Left kidney (tissue), 2 donors: ENCODE data around the gene SIGLEC1. TPM values are rescaled to one million over a fixed set of nuclear protein-coding genes. Genes with fewer than 3 reads are reported as not detected.

Experiments
- DNase-seq: peaks from one replicate; pipeline ENCODE4 v3.0.0-alpha.2; 2013
- polyA plus RNA-seq: library from polyadenylated mRNA; unstranded; fragments of 120-200 nt; gene quantifications from one replicate; pipeline ENCODE4 v1.2.1, GENCODE V29; 2013; ENCODE audit not compliant: insufficient read length

Gene SIGLEC1
- polyA plus RNA-seq, 1 donor = 1.1 TPM

DNA sequence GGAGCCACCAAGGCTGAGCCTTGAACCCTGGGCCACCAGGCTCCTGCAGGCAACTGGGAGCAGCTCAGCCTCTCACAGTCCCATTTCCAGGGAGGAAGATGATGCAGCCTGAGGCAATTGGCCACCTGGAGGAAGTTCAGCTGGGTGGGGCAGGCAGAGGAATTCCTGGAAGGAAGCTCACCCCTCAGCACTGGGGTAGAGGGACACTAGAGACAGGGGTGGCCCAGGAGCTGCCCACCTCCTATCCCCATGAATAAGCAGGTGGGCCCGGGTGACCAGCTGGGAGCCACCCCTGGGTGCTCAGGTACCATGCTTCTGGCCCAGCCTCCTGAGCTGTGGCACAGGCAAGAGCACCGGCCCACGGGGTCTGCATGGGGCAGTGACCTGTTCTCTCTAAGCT lies 16.5 kb upstream of the SIGLEC1 start:
- DNase-seq = no peak

DNA sequence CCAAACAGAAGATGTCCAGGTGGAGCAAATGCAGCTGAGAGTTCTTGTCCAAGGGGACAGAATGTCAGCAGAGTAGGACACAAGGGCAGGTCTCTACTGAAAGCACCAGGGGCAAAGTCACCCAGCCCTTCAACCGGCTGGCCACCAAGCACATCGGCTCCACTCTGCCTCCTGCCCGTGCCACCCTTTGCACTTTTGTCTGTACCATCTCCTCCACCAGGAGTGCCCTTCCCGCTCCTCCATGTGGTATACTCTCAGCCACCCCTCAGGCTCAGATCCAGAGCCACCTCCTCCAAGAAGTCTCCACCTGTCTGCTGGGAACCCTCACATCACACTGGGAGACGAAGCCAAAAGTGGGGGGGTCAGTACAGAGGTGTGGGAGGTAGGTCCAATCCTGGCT lies 16.0 kb upstream of the SIGLEC1 start:
- DNase-seq = no peak

DNA sequence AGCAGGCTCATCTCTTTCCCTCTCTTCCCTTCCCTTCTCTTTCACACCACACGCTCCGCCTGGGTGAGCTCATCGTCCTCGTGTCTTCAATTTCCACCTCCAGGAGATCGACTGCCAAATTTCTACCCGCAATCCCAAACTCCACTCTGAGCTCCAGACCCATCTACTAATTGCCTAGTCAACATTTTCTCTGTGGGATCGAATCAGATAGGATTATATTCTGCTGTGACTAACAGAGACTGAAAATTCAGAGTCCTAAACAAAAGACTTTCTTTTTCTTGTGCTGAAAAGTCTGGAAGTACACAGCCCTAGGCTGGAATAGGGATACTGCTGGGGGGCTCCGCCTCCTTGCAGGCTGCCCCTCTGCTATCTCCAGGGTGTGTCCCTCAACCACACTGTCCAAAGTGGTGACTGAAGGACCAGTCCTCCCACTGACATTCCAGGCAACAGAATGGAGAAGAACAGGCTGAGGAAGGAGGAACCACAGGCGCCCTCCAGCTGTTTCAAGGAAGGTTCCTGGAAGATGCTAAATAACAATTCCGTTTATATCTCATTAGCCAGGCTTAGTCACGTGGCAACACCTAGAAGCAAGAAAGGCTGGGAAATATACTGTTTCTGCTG lies 15.1 kb upstream of the SIGLEC1 start:
- DNase-seq = no peak

DNA sequence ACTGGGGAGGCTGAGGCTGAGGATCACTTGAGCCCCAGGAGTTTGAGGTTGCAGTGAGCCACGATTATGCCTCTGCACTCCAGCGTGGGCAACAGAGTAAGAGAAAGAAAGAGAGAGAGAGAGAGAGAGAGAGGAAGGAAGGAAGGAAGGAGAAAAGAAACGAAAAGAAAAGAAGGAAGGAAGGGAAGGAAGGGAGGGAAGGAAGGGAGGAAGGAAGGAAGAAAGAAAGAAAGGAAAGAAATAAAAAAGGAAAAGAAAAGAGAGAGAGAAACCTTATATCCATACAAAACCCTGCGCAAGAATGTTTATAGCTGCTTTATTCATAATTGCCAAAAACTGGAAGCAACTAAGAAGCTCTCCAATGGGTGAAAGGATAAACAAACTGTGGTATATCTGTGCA lies 12.0 kb upstream of the SIGLEC1 start:
- DNase-seq = no peak

- DNase-seq = no peak
These were observed 10.9 kb upstream of the SIGLEC1 start for GRCh38 chr20:3723284-3723683.

DNA sequence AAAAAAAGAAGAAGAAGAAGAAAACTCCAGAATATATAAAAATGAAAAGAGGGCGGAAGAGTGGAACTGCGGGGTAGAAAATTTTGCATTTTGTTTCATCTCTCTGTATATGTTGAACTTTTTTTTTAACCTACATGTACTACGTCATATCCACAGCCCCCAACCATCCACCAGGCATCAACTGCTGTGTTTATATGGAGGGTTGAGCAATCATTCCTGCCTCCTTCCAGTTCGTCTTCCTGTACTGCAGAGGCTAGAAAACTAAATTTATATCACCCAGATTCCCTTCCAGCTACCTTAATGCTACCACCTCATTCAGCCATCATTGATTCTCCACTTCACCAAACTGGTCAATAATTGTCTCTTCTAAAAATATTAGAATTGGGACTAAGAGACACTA lies 9.5 kb upstream of the SIGLEC1 start:
- DNase-seq = no peak

- no peak for DNase-seq
These were observed 8.2 kb upstream of the SIGLEC1 start for GRCh38 chr20:3720626-3721025.

DNA sequence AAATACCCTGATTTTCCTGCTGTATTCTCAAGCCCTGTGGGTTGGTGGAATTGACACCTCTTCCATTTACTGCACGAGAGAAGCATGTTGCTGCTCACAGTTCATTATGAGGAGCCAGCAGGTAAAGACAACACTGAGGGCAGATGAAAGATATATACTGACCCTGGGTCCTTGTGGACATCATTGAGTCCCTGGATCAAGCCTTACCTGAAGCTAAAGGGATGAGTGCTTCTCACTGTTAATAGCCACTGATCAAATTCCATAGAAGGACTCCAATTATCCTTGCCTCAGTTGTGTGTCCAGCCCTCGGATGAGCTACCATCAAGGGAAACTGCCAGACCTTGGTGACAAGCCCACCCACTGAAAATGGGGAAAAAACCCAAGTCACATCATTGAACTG lies 7.7 kb upstream of the SIGLEC1 start:
- no peak for DNase-seq

- no peak for DNase-seq
These were observed 6.6 kb upstream of the SIGLEC1 start for GRCh38 chr20:3719046-3719445.

DNA sequence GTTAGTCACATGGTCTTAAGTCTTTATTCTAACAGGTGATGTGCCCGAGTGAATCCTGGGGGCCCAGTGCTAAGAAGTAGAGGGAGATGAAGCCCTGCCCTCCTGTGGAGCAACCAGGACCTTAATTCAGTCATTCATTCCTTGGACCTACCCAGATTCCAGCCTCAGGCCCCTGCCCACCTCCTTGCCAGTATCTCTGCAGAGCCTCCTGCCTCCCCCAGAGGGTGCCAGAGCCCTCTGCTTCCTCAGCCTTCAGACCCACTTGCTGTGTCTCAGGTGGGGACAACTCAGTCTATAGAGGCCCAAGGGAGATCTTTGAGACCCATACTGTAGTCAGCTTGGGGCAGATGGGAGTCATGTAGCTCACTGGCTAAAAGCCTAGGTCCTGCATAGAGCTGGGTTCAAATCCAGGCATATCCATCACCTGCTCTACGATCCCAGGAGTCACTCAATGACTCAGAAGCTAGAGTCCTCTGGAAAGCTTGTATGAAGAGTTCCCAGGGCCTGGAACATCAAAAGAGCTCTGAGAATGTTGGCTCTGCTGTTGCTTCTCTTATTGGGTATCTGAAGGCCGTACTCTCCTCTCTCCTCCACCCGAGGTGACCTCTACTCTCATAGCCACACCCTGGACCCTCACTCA lies 3.9 kb upstream of the SIGLEC1 start:
- peak; percentile 47 for DNase-seq

DNA sequence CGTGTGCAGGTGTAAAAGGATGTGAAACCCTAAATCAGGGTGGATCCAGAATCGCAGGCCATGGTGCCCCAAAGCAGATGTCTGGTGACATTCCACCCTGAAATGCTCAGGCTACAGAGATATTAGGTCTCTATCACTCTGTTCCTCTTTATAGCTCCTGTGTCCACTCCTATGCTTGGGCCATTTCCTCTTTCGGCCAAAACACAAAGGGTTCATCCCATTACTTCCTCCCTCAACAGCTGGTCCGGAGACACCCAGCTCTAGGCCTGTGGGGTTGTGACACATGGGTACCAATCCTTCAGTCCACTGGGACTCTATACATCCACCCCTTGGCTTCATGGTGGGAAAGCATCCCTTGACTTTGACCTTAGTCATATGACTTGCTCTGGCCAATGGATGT lies 1.7 kb upstream of the SIGLEC1 start:
- no peak for DNase-seq

- no peak for DNase-seq
These were observed 887 bp downstream of the SIGLEC1 start for GRCh38 chr20:3711484-3711941.

DNA sequence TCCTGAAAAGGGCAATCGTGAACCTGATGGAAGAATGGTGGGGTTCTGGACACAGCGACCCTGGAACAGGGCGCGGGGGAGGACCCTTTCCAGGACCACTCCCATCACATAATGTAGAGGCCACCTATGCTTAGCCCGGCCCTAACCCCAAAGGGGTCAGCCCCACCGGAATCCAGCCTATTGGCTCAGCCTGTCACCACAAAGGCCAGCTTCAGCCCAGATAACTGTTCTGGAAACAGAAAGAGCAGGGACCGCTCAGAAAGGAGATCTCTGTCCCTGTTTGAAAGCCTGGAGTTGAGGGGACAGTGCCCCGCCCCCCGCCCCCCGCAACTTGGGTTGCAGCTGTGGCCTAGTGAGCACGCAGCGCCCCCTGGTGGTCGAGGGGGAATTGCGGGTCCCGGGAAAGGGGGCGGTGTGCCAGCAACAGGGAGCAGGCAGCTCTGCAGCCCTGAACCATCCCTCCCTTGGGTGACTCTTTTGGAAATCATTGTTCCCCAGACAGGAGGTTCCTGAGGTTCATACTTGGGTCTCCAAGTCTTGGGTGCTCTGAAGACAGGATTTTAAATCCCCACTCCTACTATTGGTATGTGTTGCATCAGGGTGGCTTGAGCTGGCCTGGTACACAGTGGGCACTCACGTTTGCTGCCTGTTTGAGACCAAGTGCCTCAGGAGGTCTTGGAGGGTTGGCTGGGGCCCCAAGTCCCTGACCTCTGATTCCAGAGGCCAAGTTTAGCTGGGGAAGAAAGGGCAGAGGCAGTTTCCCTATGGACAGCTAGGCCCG lies 1.5 kb downstream of the SIGLEC1 start:
- peak; percentile 56 for DNase-seq

GRCh38 chr20:3710011-3710466 lies 2.4 kb downstream of the SIGLEC1 start:
- DNase-seq = no peak

- no peak for DNase-seq
These were observed 4.9 kb downstream of the SIGLEC1 start for GRCh38 chr20:3707508-3707899.

GRCh38 chr20:3706774-3707507 lies 5.5 kb downstream of the SIGLEC1 start:
- no peak for DNase-seq

- DNase-seq = no peak
These were observed 6.2 kb downstream of the SIGLEC1 start for GRCh38 chr20:3705970-3706739.

DNA sequence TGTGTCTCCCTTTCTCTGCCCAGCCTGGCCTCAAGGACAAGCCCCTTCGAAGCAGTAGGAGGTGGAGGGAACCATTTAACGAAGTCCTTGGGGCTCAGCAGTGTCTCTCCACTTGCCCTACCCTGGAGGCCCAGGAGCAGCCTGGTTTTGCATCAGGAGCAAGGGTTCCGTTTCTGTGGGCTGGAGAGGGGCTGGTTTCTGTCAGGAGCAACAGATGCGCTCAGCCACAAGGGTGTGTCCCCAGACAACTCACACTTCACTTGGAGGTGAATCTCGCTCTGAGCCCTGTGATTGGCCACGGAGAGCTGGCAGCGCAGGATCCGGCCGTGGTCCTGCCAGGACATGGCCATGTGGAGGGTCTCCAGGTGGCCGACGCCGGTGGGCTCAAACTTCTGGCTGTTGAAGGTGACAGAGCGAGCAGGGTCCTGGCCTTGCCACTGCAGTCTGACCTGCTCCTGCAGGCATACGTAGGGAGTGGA lies 6.9 kb downstream of the SIGLEC1 start:
- DNase-seq = no peak

GRCh38 chr20:3704087-3704486 lies 8.3 kb downstream of the SIGLEC1 start:
- no peak for DNase-seq

DNA sequence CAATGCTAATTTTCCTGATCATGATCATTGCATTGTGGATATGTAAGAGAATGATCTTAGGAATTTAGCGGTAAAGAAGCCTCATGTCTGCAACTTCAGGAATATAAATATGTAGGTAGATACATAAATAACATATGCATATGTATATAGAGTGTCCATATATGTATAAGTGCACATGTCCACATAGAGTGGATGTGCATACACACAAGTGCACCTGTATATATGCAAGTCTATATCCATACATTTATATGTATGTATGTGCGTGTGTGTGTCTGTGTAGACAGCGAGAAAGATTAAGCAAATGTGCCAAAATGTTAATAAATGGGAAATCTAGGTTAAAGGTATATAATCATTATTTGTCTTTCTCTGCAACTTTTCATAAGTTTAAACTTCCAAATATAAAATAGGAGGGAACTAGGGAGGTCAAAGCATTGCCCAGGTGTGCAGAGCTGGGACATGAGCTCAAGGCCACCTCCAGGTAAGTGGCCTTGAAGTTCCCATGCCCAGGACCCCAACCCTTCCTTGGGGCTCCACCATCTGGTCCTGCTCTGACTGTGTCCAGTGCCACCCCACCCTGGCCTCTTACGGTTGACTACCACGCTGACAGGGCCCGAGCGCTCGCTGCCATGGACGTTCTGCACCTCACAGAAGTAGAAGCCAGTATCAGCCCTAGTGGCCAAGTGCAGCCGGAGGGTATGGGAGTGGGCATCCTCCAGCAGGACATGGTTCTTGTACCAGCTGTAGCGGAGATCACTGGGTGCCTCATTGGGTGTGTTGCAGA lies 9.6 kb downstream of the SIGLEC1 start:
- no peak for DNase-seq
